GM19239 (cell line): ENCODE data around the gene MLX.

ENCODE experiments used
- DNase-seq: peaks from one replicate; pipeline ENCODE4 v3.0.0; 2011; ENCODE audit warnings: low spot score; ENCODE audit not compliant: insufficient read length
- FAIRE-seq: peaks from 2 replicates; lab custom pipeline; 2011; peaks lifted over from hg19 to GRCh38; lab: Jason Lieb, UNC

The MLX gene

GRCh38 chr17:42573095-42573494, 6.2 kb downstream of the MLX start:
- no peak for DNase-seq
- FAIRE-seq, result no peak

GRCh38 chr17:42574463-42574862, 7.6 kb downstream of the MLX start:
- FAIRE-seq (no peak), DNase-seq (no peak)

GRCh38 chr17:42577140-42577531, 10.2 kb downstream of the MLX start:
- FAIRE-seq (peak; percentile 21), DNase-seq (no peak)

GRCh38 chr17:42577532-42578281, 10.8 kb downstream of the MLX start, which contains the start of gene PSMC3IP:
Gene PSMC3IP (minus strand): TSS chr17:42577729. CDS start chr17:42577686, 43 bp downstream.
- peak; percentile 89 for FAIRE-seq

GRCh38 chr17:42578282-42578869, 11.5 kb downstream of the MLX start:
- peak; percentile 69 for DNase-seq
- FAIRE-seq, result peak; percentile 93

More at GRCh38 chr17:42577532-42578281, 10.8 kb downstream of the MLX start, which contains the start of gene PSMC3IP:
- DNase-seq, result peak; percentile 90

DNA sequence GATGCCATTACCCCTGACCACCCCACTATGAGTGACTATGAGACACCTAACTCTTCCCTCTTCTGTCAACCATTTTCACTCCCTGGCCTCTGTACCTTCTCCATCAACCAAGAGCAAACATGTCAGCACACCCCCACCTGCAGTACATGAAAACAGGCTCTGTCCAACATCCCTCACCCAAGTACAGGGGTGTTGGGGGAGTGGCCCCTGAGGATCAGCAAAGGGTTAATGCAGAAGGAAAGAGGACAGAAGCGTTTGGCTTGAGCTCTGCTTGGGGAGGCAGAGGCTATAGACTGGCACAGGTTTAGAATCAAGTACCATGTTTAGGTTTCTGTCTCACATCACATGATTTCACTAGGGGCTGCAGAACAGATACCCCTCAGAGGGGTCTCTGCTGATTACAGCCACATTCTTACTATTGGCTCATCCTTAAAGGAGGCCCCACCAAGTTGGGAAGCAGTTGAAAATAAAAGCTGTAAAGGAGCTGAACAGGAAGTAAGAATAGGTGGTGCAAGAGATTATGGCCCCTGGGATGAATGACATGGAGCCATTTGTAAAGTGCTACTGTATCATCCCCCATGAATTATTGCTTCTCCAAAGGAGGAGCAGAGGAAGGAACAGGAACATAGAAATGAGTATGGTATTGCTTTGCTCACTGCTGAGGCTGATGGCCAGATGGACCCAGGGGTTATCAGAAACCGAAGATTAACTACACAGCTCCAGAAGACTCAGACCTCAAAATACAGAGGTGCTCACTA, 13.1 kb downstream of the MLX start:
- no peak for FAIRE-seq
- DNase-seq, result no peak

DNA sequence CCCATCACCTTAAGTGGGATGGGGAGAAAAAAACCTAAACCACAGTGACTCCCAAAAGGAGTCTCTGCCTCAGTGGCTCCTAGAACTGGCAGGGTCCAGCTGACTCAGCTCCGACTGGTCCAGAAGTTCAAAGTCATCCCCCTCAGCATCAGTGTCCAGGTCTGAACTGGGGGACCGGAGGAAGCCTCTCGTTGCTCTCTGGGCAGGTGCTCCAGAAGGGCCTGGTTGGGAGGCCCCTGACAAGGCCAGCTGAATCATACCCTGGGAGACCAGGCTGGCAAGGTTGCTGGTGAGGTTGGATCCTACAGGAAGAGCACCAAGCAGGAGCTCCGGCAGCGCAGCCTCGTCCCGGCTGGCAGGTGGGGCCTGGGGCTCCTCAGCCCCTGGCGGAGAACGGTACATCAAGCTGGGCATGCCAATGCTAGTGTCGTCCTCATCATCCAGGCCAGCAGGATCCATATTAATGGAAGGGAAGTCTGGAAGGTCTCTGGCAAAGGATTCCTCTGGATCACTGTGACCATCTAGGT, 14.9 kb downstream of the MLX start:
- DNase-seq, result no peak
- FAIRE-seq, result no peak

- DNase-seq, result no peak
- no peak for FAIRE-seq
Observed at GRCh38 chr17:42584880-42585279, 18.0 kb downstream of the MLX start.

DNA sequence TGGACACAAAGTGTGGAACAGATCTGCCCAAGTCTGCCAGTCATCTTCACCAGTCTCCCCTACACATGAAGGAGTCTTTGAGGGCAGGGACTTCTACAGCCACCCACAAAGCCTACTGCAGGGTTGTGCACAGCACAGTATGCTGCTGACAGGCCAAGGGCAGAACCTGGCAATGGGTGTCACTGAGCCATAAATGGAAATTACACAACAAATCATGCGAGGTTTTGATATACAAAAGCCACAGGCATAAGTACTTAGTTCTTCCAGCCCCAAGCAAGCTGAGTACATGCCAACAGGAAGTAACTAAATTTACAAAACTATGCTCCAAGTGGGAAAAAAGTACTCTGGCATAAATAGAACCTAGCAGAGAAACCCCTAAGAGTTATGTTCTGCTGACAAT, 18.5 kb downstream of the MLX start:
- DNase-seq, result no peak
- no peak for FAIRE-seq

DNA sequence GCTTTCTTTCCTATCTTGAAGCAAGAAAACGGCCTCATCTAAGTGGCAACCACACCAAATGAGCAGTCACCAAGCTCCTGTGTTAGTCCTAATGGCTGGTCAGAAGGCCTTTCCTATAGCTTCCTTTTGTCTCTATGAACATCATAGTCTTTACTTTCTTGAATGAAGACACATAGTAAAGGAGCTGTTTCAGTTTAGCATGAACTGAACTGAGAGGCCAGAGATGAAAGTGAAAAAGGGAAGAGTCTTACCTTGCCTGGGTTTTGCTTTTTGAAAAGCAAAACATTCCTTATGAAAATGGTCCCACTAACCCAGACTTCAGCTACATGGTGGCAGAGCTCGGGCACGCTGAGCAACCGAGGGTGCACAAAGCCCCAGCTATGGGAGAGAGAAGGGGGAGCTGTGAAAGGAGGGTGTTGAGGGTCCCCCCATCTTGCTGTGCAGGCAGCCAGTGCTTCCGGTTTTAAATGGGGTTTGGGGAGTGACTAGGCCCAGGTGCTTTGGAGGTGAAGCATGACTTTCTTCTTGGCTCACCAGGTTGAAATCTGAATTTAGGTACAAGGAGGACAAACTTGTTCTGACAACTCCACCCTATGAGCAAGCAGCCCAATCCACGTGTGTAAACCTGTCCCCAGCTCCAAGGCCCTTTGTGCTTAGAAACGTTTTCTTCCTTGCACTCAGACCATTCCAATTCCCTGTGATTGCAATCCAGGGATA, 19.8 kb downstream of the MLX start:
- FAIRE-seq (peak; percentile 97), DNase-seq (peak; percentile 61)

DNA sequence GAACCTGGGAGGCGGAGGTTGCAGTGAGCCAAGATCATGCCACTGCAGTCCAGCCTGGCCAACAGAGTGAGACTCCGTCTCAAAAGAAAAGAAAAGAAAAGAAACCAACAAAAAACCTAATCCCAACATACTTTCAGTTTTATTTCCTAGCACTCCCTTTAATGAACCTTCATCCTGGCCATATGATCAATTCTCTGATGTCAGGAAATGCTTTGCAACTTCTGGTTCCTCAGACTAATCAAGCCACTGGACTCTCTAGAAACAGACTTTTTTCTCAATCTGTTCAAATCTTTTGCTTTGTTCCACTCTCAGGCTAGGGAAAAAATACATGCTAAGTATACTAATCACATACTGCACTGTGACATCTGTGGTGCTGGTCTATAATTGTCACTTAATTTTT, 24.0 kb downstream of the MLX start:
- FAIRE-seq (no peak), DNase-seq (no peak)

DNA sequence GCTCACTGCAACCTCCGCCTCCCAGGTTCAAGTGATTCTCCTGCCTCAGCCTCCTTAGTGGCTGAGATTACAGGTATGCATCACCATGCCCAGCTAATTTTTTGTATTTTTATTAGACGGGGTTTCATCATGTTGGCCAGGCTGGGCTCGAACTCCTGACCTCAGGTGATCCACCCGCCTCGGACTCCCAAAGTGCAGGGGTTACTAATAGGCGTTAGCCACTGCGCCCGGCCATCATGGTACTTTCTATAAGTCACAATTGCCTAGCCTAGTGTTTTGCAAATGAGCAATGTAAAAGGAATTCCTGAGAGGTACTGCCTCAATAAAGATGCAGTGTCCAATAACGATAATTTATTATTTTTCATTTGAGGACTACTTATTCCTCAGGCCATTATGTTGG, 24.5 kb downstream of the MLX start:
- no peak for DNase-seq
- peak; percentile 14 for FAIRE-seq

- FAIRE-seq, result no peak
- no peak for DNase-seq
Observed at GRCh38 chr17:42596386-42596785, 29.5 kb downstream of the MLX start.

- FAIRE-seq (no peak), DNase-seq (no peak)
Observed at GRCh38 chr17:42598905-42599304, 32.0 kb downstream of the MLX start.

- DNase-seq (no peak), FAIRE-seq (peak; percentile 80)
Observed at GRCh38 chr17:42603318-42603717, 36.4 kb downstream of the MLX start.

DNA sequence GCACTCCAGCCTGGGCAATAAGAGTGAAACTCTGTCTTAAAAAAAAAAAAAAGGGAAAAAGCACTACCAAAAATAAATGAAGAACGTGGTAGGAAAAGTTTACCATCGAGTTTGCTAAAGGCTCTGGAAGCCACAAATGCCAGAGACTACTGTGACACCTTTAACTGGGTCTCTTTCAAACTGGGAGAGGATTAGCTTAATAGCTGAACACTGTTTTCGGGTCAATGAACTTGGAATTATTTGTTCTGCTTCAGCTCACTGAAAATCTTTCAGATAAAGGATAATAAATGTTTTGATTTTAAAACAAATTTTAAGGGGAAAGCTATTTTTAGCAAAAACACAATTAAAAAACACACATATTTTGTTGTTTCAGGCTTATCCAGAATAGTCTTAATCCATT, 40.9 kb downstream of the MLX start:
- DNase-seq (no peak), FAIRE-seq (no peak)

DNA sequence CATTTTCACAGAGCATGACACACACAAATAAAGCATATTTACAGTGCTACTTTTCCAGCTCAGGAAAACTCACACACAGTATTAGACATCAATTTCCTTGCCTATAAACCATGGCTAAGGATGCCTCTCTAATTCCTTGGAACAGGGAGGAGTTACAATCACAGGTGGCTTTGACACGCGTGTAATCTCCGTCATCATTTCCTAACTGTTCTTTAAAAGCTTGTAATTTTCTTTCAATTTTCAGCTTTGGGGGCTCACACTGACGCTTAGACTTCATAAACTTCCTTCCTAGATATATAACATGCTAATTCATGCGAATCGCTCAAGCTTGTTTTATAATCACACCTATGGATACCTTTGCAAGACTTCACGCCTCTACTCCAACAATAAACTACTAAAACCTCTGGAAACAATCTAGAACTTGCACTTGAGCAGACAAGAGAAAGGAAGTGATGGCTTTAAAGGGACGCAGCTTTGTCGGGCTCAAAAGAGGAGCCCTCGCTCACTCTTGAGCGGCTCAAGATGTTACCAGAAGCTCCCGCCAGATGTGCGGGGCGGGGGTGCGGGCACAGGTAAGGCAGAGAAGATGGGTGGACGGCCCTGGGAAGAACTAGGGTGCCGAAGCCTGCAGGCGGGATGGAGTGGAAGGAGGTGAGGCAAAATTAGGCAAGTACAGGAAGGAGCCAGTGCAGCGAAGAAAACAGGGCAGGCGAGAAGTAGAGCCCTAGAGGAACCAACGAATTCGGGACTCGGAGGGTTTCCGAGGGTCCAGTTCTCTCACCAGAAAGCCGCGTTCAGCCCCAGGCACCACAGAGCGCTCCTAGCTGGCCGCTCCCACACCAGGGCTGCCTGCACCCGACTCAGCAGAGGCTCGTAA, 41.6 kb downstream of the MLX start:
- no peak for DNase-seq
- FAIRE-seq, result peak; percentile 18

DNA sequence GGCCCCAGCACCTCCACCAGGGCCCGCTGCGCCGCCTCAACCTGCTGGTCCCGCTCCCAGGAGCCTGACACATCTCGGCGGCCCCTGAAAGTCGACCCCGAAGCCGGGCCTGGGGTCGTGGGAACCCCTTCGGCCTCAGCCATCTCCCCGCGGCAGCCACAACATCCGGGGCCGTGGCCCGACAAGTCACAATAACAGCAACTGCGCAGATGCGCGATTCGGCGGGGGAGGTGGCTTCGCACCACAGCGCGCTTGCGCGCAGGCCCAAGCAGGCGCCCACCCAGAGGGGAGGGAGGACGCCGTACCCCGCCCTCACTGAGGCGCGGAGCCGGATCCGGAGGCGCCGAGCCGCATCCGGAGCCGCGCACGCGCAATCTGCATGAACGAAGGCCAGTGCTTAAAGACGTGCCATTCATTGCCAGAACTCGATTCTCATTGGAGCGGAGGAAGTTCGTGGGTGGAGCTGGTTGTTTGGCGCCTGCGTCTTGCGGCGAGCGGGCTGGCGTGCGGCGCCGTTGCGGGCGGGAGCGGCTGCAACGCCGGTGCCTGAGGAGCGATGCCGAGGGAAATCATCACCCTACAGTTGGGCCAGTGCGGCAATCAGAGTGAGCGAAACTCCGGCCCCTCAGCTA, 42.4 kb downstream of the MLX start, which contains the start of the genes RETREG3 and TUBG1:
RETREG3 (minus strand) TSS at position 193 of the 632 bp plus-strand sequence; CDS start at position 143, 50 bp downstream.
TUBG1 (plus strand) TSS at position 502 of the 632 bp plus-strand sequence; CDS start at position 557, 55 bp downstream.
- peak; percentile 98 for FAIRE-seq
- DNase-seq, result peak; percentile 89
